ENCODE results near the gene TIFAB.

Gene TIFAB

DNA sequence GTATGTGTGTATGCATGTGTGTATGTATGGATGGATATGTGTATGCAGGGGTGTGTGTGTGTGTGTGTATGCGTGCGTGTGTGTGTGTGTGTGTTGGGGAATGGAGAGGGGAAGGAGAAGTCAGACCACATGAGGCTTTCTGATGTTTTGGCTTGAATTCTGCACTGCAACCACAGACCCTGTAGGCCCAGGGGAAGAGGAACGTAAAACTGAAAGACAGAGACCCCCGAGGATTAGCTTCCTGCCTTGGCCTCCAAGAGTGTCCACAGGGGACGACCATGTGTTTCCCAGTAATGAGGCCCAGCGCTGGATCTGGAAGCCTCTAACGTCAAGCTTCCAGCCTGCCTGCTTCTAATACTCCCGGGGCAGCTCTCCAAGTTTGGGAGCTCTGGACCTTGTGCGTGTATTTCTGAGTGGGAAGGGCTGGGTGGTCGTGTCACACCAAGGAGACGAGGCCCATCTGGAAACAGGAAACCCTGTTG, 10.8 kb downstream of the TIFAB start:
- no peak for DNase-seq

- no peak for DNase-seq
Observed at GRCh38 chr5:135440916-135441315, 11.2 kb downstream of the TIFAB start.

GRCh38 chr5:135439231-135440205, 12.6 kb downstream of the TIFAB start:
- no peak for DNase-seq

GRCh38 chr5:135438636-135439221, 13.4 kb downstream of the TIFAB start:
- DNase-seq = no peak

DNA sequence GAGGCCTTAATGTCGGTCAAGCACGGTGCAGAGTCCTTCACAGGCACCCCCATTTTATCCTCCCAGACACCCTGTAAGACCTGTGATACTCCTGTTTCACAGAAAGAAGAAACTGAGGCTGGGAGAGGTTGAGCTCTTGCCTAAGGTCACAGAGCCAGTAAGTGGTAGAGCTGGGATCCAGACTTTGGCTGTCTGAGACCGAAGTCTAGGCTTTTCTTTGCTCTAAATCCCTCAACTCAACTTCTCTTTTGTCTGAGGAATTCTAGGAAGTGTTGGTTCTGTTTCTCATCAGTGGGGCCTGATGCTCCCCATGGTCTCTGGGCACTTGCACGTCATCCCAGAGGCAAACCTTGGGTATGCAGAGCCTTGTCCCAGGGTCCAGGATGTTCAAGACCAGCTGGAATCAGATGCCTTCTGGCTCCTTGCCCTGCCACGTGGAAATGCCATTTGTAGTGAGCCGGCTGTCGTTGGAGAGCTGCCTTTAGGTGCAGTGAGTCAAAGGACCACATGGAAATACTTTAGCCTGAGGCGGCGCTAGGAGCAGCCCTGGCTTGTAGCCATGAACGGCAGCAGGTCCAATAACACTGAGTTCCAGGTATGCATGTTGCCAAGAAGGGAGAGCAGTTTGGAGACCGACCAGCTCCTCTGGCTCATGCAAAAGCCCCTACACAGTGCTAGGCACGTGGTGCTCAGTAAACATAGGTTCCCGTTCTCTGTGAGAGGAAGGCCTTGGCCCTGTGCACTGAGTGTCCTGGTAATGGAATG, 14.2 kb downstream of the TIFAB start:
- no peak for DNase-seq

DNA sequence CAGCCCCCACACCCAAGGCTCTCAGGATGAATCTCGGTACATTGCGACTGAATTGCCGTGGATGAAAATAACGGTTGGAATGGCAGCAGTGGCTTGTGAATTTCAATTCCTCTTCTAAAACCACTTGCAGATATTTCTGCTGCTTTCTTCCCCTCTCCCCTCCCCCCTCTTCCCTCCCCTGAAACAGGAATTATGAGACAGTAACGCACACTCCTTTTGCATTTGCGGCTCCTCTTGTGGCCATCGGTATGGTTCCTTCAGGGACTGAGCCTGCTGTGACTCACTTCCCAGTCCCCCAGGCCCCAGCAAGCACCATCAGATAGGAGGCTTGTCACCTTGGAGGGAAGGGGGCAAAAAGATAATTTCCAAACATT, 14.7 kb downstream of the TIFAB start:
- DNase-seq = no peak

GRCh38 chr5:135436951-135437418, 15.2 kb downstream of the TIFAB start:
- DNase-seq = no peak

GRCh38 chr5:135435467-135436330, 16.5 kb downstream of the TIFAB start:
- no peak for DNase-seq

DNA sequence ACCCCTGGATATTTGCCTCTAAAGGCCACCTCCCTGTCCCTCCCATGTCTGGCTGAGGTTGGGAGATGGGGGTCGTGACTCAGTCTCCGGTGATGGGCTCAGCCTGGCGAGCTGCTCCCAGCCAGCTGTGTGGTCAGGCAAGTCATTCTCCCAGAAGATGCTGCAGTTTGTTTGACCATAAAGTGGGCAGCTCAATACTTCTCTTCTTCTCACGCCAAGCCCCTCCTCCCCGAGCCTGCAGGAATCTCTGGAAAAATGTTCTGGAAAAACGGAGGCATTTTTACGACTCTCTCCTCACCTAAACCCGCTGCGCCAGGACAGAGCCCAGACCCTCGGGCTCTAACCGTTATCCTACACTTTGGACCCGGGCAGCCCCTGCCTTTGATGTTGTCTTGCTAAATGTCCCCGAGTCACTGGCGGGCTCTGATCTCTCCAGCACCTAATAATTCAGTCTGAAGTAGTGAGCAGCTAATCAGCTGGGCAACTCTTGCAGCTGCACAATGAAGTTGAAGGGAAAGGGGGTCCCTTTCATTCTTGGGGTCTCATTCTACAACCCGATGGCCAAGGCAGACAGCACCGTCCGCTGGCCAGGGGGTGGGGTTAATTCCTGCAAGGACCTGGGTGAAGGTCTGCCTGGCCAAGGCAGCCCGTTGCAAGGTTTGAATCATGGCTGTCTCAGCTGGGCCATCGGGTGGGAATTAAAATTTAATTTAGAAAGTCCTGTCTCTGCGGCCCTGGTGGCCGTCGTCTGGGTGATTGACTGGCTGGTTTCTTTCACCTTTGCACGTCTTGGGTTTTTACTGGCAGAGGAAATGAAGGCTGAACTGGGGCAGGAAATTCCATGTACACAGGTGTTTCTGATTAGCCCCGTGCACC, 17.3 kb downstream of the TIFAB start:
- DNase-seq = no peak

GRCh38 chr5:135433681-135434426, 18.3 kb downstream of the TIFAB start:
- no peak for DNase-seq

DNA sequence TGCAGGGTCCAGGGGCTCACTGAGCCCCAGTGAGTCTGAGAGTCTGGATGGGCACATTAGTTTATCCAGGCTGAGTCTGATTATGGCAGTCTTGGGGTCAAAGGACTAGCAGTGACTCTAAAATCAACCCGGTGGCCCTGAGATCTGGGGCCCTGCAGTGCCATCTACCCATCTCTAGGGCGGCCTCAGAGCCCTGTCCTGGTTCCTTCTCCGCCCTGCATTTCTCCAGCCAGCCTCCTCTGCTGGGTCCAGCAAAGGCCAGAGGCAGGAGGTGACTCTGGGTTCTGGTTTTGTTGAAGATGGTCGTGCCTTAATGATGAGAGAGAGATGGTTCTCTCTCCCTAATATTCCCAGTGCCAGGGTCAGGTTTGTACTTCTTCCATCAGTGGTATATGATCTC, 20.0 kb downstream of the TIFAB start:
- no peak for DNase-seq

GRCh38 chr5:135430135-135430437, 22.1 kb downstream of the TIFAB start:
- DNase-seq = no peak

GRCh38 chr5:135429301-135430134, 22.6 kb downstream of the TIFAB start:
- DNase-seq = no peak

DNA sequence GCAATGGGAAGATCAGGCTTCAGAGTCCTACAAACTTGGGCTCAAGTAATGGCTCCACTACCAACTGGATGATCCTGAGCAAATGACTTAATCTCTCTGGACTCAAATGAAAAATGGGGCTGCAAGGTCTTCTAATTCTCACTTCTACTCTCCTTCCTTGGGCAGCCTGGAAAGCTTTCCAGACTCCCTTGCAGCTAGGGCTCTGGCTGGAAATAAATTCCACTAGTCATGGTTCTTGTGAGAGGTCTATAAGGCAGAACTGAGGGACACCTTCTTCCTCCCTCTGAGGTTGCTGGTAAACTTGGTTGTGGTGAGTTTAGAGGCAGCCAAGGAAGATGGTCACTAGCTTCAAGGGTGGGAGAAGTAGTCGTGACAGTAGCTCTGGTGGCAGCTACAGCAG, 23.6 kb downstream of the TIFAB start:
- no peak for DNase-seq

- DNase-seq = peak; percentile 55
Observed at GRCh38 chr5:135426102-135427082, 25.8 kb downstream of the TIFAB start.

DNA sequence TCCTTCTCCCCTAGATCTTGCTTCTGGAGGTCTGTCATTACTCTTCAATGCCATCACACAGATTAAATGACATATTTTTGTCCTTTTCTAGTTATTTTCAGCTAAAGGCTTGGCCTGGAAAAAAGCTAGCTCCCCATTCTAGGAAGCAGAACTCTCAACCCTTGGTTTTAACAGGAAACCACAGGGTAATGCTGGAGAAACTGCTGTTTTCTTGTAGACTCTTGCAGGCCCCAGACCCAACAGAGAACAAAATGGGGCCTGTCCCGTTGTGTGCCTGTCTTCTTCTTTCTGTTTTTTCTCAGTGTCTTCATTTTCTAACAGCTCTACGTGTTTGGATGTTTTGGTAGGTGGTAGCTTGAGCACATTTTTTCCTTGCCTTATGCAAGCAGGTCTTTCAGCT, 26.5 kb downstream of the TIFAB start:
- no peak for DNase-seq

GRCh38 chr5:135423846-135424168, 28.3 kb downstream of the TIFAB start:
- DNase-seq = no peak

GRCh38 chr5:135423146-135423845, 28.9 kb downstream of the TIFAB start:
- DNase-seq = no peak
